ENCODE results near the gene LLGL1. TPM values are rescaled to one million over a fixed set of nuclear protein-coding genes. Genes with fewer than 3 reads are reported as not detected.

LLGL1 gene
- polyA plus RNA-seq, 1 donor from 2014 or later = 52.2 TPM

Other genes starting within 250 kb of the LLGL1 start
- gene ATPAF2, start 186.5 kb upstream of the LLGL1 start, polyA plus RNA-seq = 30.5 and 33.3 TPM in 2 replicates
- 3.6 and 4.9 TPM in 2 replicates for gene GID4, start 186.2 kb upstream of the LLGL1 start, polyA plus RNA-seq
- 40.6 and 51.2 TPM in 2 replicates for gene DRG2, start 137.7 kb upstream of the LLGL1 start, polyA plus RNA-seq
- 1.5 and 1.9 TPM in 2 replicates for gene MYO15A, start 116.9 kb upstream of the LLGL1 start, polyA plus RNA-seq
- gene ALKBH5, start 41.8 kb upstream of the LLGL1 start, polyA plus RNA-seq = 55.0 and 63.0 TPM in 2 replicates
- gene FLII, start 33.1 kb downstream of the LLGL1 start, polyA plus RNA-seq = 93.0 and 120 TPM in 2 replicates
- 74.9 and 102 TPM in 2 replicates for gene MIEF2, start 35.0 kb downstream of the LLGL1 start, polyA plus RNA-seq
- gene TOP3A, start 89.4 kb downstream of the LLGL1 start, polyA plus RNA-seq = 22.9 and 31.9 TPM in 2 replicates
- 4.3 and 6.9 TPM in 2 replicates for gene SMCR8, start 89.7 kb downstream of the LLGL1 start, polyA plus RNA-seq
- gene SHMT1, start 137.9 kb downstream of the LLGL1 start, polyA plus RNA-seq = 4.5 and 5.8 TPM in 2 replicates
- not detected in 2 replicates for gene EVPLL, start 152.1 kb downstream of the LLGL1 start, polyA plus RNA-seq

Measured in neural cell (in vitro differentiated cells).